C4-2B (cell line): ENCODE measurements around the gene PIM3.

Source experiments
- H3K27ac ChIP-seq: fragments of 450-650 bp; 2 replicates; pipeline ENCODE4 v1.5.1; 2017
- CTCF ChIP-seq: fragments of 450-650 bp; conservative IDR thresholded peaks from 2 replicates; pipeline ENCODE4 v1.5.1; 2017; ENCODE audit warnings: mild to moderate bottlenecking
- ZFX ChIP-seq: fragments of 450-650 bp; IDR thresholded peaks from 2 replicates; pipeline ENCODE4 v1.6.1; 2017

The PIM3 gene

GRCh38 chr22:49960159-49961004, at the start of gene PIM3:
TSS of gene PIM3 (plus strand) at chr22:49960772. CDS start at chr22:49960948, 176 bp downstream.
- peak within 1 kb of the TSS; percentile 98 for H3K27ac ChIP-seq
- TF ChIP-seq ZFX (peak; percentile 81; the same call in 1 of the 2 replicates), CTCF (no peak)

GRCh38 chr22:49911881-49912625, 48.5 kb upstream of the PIM3 start:
- TF ChIP-seq ZFX (no peak), CTCF (no peak)

GRCh38 chr22:49913026-49913425, 47.5 kb upstream of the PIM3 start:
- no peak for TF ChIP-seq CTCF
- TF ChIP-seq ZFX, result no peak
- no peak overlapping the region for H3K27ac ChIP-seq

More at GRCh38 chr22:49911881-49912625, 48.5 kb upstream of the PIM3 start:
- no peak overlapping the region for H3K27ac ChIP-seq

- TF ChIP-seq CTCF, result no peak
- TF ChIP-seq ZFX, result no peak
- no peak overlapping the region for H3K27ac ChIP-seq
Measured at GRCh38 chr22:49913446-49913845, 47.1 kb upstream of the PIM3 start.

GRCh38 chr22:49914256-49914655, 46.3 kb upstream of the PIM3 start:
- H3K27ac ChIP-seq, result no peak overlapping the region
- no peak for TF ChIP-seq CTCF
- no peak for TF ChIP-seq ZFX

GRCh38 chr22:49915610-49916009, 45.0 kb upstream of the PIM3 start:
- H3K27ac ChIP-seq, result no peak overlapping the region
- TF ChIP-seq ZFX (no peak), CTCF (no peak)

- peak overlapping the region; percentile 90 for H3K27ac ChIP-seq
- TF ChIP-seq ZFX (no peak), CTCF (no peak)
Measured at GRCh38 chr22:49916831-49917230, 43.7 kb upstream of the PIM3 start.
